Upper lobe of right lung (tissue), 1 donor: ENCODE measurements around the gene GGTA1. TPM values are rescaled to one million over a fixed set of nuclear protein-coding genes. Genes with fewer than 3 reads are reported as not detected.

Source experiments
- ATAC-seq: fragments of 200-7000 bp; cut with Tn5 transposase; one replicate; pipeline ENCODE4 v1.9.1; 2020; ENCODE audit warnings: mild to moderate bottlenecking, moderate library complexity
- DNase-seq: peaks from one replicate; pipeline ENCODE4 v3.0.0-alpha.2; 2020
- H3K27ac ChIP-seq: fragments of 200-600 bp; one replicate; pipeline ENCODE4 v1.8.0; 2022
- H3K27me3 ChIP-seq: fragments of 200-600 bp; one replicate; pipeline ENCODE4 v1.8.0; 2022; ENCODE audit warnings: mild to moderate bottlenecking
- H3K36me3 ChIP-seq: fragments of 200-600 bp; one replicate; pipeline ENCODE4 v1.8.0; 2022
- H3K4me1 ChIP-seq: fragments of 200-600 bp; one replicate; pipeline ENCODE4 v1.8.0; 2022
- H3K4me3 ChIP-seq: fragments of 200-600 bp; one replicate; pipeline ENCODE4 v1.8.0; 2022; ENCODE audit warnings: mild to moderate bottlenecking
- H3K9me3 ChIP-seq: fragments of 200-600 bp; one replicate; pipeline ENCODE4 v1.8.0; 2022
- intact Hi-C: fragments of 100-400 bp; cut with DNase I; formaldehyde crosslinking; loops from one replicate; pipeline ENCODE4 v1.11.0; 2022
- total RNA-seq: library from RNA; stranded (reverse); fragmentation: NEBNext Ultra II Directional; extraction: Animal tissue kit (Norgen Biotek cat#: 25700); gene quantifications from one replicate; pipeline ENCODE4 v1.2.1, GENCODE V29; 2021
- TF ChIP-seq, protein P1 (sequence below): fragments of 200-600 bp; IDR thresholded peaks from one replicate; pipeline ENCODE4 v1.8.0; 2022; ENCODE audit warnings: antibody characterized with exemption
- donor health status: DM: no; HTN: yes; CAD: no; lungs with severe emphysema.

The GGTA1 gene
- total RNA-seq, 1 donor from 2014 or later: 9.5 TPM

GRCh38 chr9:121454972-121455371 lies 44.7 kb downstream of the GGTA1 start:
- ATAC-seq: no peak
- no peaks in the 10 kb centered on the region for H3K27me3 ChIP-seq
- no peak overlapping the region for H3K4me3 ChIP-seq
- no peak for DNase-seq
- TF ChIP-seq, protein P1, sequence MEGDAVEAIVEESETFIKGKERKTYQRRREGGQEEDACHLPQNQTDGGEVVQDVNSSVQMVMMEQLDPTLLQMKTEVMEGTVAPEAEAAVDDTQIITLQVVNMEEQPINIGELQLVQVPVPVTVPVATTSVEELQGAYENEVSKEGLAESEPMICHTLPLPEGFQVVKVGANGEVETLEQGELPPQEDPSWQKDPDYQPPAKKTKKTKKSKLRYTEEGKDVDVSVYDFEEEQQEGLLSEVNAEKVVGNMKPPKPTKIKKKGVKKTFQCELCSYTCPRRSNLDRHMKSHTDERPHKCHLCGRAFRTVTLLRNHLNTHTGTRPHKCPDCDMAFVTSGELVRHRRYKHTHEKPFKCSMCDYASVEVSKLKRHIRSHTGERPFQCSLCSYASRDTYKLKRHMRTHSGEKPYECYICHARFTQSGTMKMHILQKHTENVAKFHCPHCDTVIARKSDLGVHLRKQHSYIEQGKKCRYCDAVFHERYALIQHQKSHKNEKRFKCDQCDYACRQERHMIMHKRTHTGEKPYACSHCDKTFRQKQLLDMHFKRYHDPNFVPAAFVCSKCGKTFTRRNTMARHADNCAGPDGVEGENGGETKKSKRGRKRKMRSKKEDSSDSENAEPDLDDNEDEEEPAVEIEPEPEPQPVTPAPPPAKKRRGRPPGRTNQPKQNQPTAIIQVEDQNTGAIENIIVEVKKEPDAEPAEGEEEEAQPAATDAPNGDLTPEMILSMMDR: no peak
- no peak overlapping the region for H3K27ac ChIP-seq
- no peaks in the 10 kb centered on the region for H3K9me3 ChIP-seq
- H3K4me1 ChIP-seq: no peaks in the 10 kb centered on the region
- intact Hi-C loops: no loop called here
- H3K36me3 ChIP-seq: no peaks in the 10 kb centered on the region

- H3K36me3 ChIP-seq: no peaks in the 10 kb centered on the region
- no peak for ATAC-seq
- intact Hi-C loops: no loop called here
- no peaks in the 10 kb centered on the region for H3K27me3 ChIP-seq
- H3K4me3 ChIP-seq: no peak overlapping the region
- H3K4me1 ChIP-seq: no peaks in the 10 kb centered on the region
- TF ChIP-seq, protein P1: no peak
- no peaks in the 10 kb centered on the region for H3K9me3 ChIP-seq
- no peak overlapping the region for H3K27ac ChIP-seq
- no peak for DNase-seq
Observed at GRCh38 chr9:121453232-121453892, 46.3 kb downstream of the GGTA1 start.

GRCh38 chr9:121452085-121452484 lies 47.6 kb downstream of the GGTA1 start:
- ATAC-seq: no peak
- TF ChIP-seq, protein P1: no peak

DNA sequence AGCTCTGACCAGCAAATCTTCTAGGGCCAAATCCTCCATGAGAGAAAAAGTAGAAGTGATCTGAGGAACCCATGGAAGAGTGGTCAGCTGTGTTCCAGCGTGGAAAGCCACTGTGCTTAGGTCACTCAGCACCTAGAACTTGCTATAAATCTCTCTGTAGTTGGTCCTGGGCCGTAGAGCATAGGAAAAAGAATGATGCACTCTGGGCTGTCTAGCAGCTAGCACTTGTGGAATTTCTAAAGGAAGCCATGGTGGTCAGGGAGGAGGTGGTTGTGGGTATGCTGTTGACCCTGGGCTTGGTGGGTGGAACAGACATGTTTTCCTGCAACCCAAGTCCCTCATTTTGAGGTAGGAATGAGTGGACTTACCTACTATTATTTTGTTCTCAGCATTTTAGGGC lies 48.1 kb downstream of the GGTA1 start:
- intact Hi-C loops: no loop called here
- no peak for DNase-seq
- H3K4me1 ChIP-seq: no peaks in the 10 kb centered on the region
- H3K27me3 ChIP-seq: no peaks in the 10 kb centered on the region
- no peaks in the 10 kb centered on the region for H3K36me3 ChIP-seq
- no peak overlapping the region for H3K4me3 ChIP-seq
- H3K9me3 ChIP-seq: no peaks in the 10 kb centered on the region
- H3K27ac ChIP-seq: no peak overlapping the region
- TF ChIP-seq, protein P1: no peak
- ATAC-seq: no peak

More at GRCh38 chr9:121452085-121452484, 47.6 kb downstream of the GGTA1 start:
- H3K27me3 ChIP-seq: no peaks in the 10 kb centered on the region
- no peak overlapping the region for H3K27ac ChIP-seq
- no peak for DNase-seq
- H3K4me3 ChIP-seq: no peak overlapping the region
- H3K36me3 ChIP-seq: no peaks in the 10 kb centered on the region
- H3K4me1 ChIP-seq: no peaks in the 10 kb centered on the region
- intact Hi-C loops: no loop called here
- no peaks in the 10 kb centered on the region for H3K9me3 ChIP-seq

DNA sequence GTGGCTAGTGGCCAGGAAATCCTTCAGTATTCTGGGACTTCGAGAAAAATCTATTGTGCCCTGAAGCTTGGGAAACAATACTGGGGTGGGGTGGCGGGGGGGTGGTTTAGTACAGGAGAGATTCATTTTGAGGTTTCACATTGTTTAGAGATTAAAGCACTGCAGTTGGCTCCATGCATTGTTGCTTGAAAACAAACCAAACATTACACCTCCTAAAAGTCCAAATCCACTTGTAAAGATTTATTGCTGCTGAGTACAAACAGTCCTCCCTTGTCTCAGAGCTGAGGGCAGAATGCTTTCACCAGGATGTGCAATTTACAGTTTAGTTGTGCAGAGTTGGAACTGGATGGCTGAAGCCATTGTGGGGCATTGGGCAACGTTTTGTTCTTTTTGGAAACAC lies 49.4 kb downstream of the GGTA1 start:
- H3K36me3 ChIP-seq: no peaks in the 10 kb centered on the region
- no peak overlapping the region for H3K4me3 ChIP-seq
- no peak overlapping the region for H3K27ac ChIP-seq
- DNase-seq (no peak), ATAC-seq (no peak)
- H3K4me1 ChIP-seq: no peaks in the 10 kb centered on the region
- H3K9me3 ChIP-seq: no peaks in the 10 kb centered on the region
- TF ChIP-seq, protein P1: no peak
- intact Hi-C loops: no loop called here
- no peaks in the 10 kb centered on the region for H3K27me3 ChIP-seq

GRCh38 chr9:121449786-121450185 lies 49.9 kb downstream of the GGTA1 start:
- DNase-seq: no peak
- no peak for ATAC-seq
- TF ChIP-seq, protein P1: no peak
- no peak overlapping the region for H3K4me3 ChIP-seq
- H3K4me1 ChIP-seq: no peaks in the 10 kb centered on the region
- H3K27ac ChIP-seq: no peak overlapping the region
- no peaks in the 10 kb centered on the region for H3K9me3 ChIP-seq
- H3K27me3 ChIP-seq: no peaks in the 10 kb centered on the region
- no peaks in the 10 kb centered on the region for H3K36me3 ChIP-seq
- intact Hi-C loops: no loop called here
